KMS-11 (cell line): ENCODE measurements around the gene ARMC5.

Experiments
- H2AFZ ChIP-seq: fragments of 200-600 bp; sonication (generic); 2 replicates; pipeline ENCODE4 v1.6.1; 2016; ENCODE audit warnings: antibody characterized with exemption, mixed run types, low read depth
- H3K27ac ChIP-seq: fragments of 200-600 bp; sonication (generic); 2 replicates; pipeline ENCODE4 v1.6.1; 2016; ENCODE audit warnings: mild to moderate bottlenecking, mixed run types
- H3K27me3 ChIP-seq: fragments of 200-600 bp; sonication (generic); 2 replicates; pipeline ENCODE4 v1.6.1; 2017; ENCODE audit warnings: mild to moderate bottlenecking, low read depth, mixed run types, moderate library complexity; ENCODE audit not compliant: insufficient read depth
- H3K36me3 ChIP-seq: fragments of 200-600 bp; sonication (generic); 2 replicates; pipeline ENCODE4 v1.6.1; 2017; ENCODE audit warnings: mild to moderate bottlenecking, mixed run types; ENCODE audit not compliant: insufficient read depth
- H3K4me1 ChIP-seq: fragments of 200-600 bp; sonication (generic); 2 replicates; pipeline ENCODE4 v1.6.1; 2016; ENCODE audit warnings: mild to moderate bottlenecking, low read depth, mixed run types; ENCODE audit not compliant: poor library complexity, severe bottlenecking
- H3K4me2 ChIP-seq: fragments of 200-600 bp; sonication (generic); 2 replicates; pipeline ENCODE4 v1.7.0; 2016; ENCODE audit warnings: mild to moderate bottlenecking, mixed run types
- H3K4me3 ChIP-seq: fragments of 200-600 bp; sonication (generic); IDR thresholded peaks from 2 replicates; pipeline ENCODE4 v1.6.1; 2017; ENCODE audit warnings: low read depth, low read length, mixed read lengths; ENCODE audit not compliant: insufficient read depth
- H3K79me2 ChIP-seq: fragments of 200-600 bp; sonication (generic); 2 replicates; pipeline ENCODE4 v1.6.1; 2016; ENCODE audit warnings: low read depth, mixed run types; ENCODE audit not compliant: insufficient read depth
- H3K9ac ChIP-seq: fragments of 200-600 bp; sonication (generic); 2 replicates; pipeline ENCODE4 v1.6.1; 2016; ENCODE audit warnings: mild to moderate bottlenecking, mixed run types
- H4K20me1 ChIP-seq: fragments of 200-600 bp; sonication (generic); 2 replicates; pipeline ENCODE4 v1.6.1; 2016; ENCODE audit warnings: mild to moderate bottlenecking, mixed run types; ENCODE audit not compliant: insufficient read depth
- CTCF ChIP-seq: fragments of 200-600 bp; sonication (generic); conservative IDR thresholded peaks from 2 replicates; pipeline ENCODE4 v1.6.1; 2017; ENCODE audit warnings: low read depth, mild to moderate bottlenecking, antibody characterized with exemption, low read length, moderate library complexity, mixed read lengths

The ARMC5 gene

DNA sequence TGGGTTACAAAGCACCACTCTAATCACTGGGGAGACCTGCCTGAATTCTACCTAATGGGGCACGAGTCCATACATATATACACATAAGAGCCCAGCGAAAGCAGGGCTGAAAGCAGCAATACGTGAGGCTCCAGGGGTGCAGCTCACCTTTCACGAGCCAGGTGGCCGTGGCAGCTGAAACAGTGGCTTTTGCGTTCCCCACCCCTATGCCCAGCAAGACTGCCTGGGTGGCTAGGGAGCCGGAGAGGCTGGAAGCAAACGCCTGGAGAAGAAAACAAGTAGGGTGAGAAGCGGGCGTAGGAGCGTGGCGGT is 48.3 kb downstream of the ARMC5 start:
- H3K4me1 ChIP-seq, result peaks cover 21% of the 10 kb centered on the region
- H3K9ac ChIP-seq, result peak overlapping the region; percentile 84
- peak overlapping the region; percentile 75 for H2AFZ ChIP-seq
- no peaks in the 10 kb centered on the region for H4K20me1 ChIP-seq
- H3K4me2 ChIP-seq, result peak overlapping the region; percentile 83
- H3K27me3 ChIP-seq, result no peaks in the 10 kb centered on the region
- H3K4me3 ChIP-seq, result no peak overlapping the region
- peak overlapping the region; percentile 67 for H3K27ac ChIP-seq
- TF ChIP-seq CTCF, result no peak
- peaks cover 26% of the 10 kb centered on the region for H3K79me2 ChIP-seq
- H3K36me3 ChIP-seq, result 0 out of 2 replicates have a peak, but pooled peaks cover 2% of the 10 kb centered on the region

GRCh38 chr16:31507929-31508705 is 48.8 kb downstream of the ARMC5 start, which contains the start of gene RUSF1:
Gene RUSF1 (minus strand): TSS chr16:31508391. CDS start chr16:31508373, 18 bp downstream.
- Histone ChIP-seq H3K4me3 (no peak within 1 kb of the TSS), H3K36me3 (0 out of 2 replicates have a peak, but pooled peaks cover 2% of the 10 kb centered on the region), H3K9ac (peak within 1 kb of the TSS; percentile 84), H3K79me2 (peaks cover 26% of the 10 kb centered on the region), H3K4me2 (peak within 1 kb of the TSS; percentile 83), H3K4me1 (peaks cover 21% of the 10 kb centered on the region), H4K20me1 (no peaks in the 10 kb centered on the region), H2AFZ (peak within 1 kb of the TSS; percentile 75), H3K27ac (peak within 1 kb of the TSS; percentile 67), H3K27me3 (no peaks in the 10 kb centered on the region)
- no peak for TF ChIP-seq CTCF

DNA sequence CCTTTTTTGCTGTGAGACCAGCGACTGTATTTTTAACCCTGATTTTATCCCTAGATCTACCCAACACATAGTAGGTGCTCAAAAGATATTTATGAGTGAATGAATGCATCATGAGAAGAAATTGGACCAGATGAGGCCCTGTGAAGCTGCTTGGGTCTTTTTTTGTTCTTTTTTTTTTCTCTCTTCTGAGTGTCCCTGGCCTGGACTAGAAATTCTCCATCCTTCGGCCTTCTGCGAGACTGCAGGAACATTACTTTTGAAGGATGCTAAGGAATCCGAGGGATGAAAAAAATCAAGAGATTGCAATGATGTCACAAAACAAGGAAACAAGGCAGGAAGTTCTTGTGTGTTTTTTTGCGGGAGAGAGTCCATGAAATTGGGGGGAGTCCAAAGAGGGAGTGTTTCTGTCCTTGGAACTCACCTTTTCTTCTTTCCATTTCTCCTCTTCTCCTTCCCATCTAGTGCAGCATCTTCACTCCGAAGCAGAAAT is 49.5 kb downstream of the ARMC5 start:
- Histone ChIP-seq H3K27me3 (no peaks in the 10 kb centered on the region), H4K20me1 (no peaks in the 10 kb centered on the region), H3K9ac (peak overlapping the region; percentile 84), H3K4me1 (peaks cover 21% of the 10 kb centered on the region), H3K4me2 (peak overlapping the region; percentile 83), H3K36me3 (0 out of 2 replicates have a peak, but pooled peaks cover 2% of the 10 kb centered on the region), H3K79me2 (peaks cover 26% of the 10 kb centered on the region), H2AFZ (peak overlapping the region; percentile 75), H3K4me3 (no peak overlapping the region), H3K27ac (peak overlapping the region; percentile 67)
- no peak for TF ChIP-seq CTCF

GRCh38 chr16:31513126-31513525 is 53.8 kb downstream of the ARMC5 start:
- no peaks in the 10 kb centered on the region for H4K20me1 ChIP-seq
- no peak for TF ChIP-seq CTCF
- no peak overlapping the region for H3K4me3 ChIP-seq

More at GRCh38 chr16:31513126-31513525, 53.8 kb downstream of the ARMC5 start:
- H3K9ac ChIP-seq, result no peak overlapping the region
- H3K27me3 ChIP-seq, result 0 out of 2 replicates have a peak, but pooled peaks cover 3% of the 10 kb centered on the region
- peaks cover 7% of the 10 kb centered on the region for H3K79me2 ChIP-seq
- H3K4me1 ChIP-seq, result peaks cover 11% of the 10 kb centered on the region
- no peak overlapping the region for H3K4me2 ChIP-seq
- H3K27ac ChIP-seq, result no peak overlapping the region
- H2AFZ ChIP-seq, result no peak overlapping the region
- H3K36me3 ChIP-seq, result no peaks in the 10 kb centered on the region
